Measurements from ENCODE around the gene MAD1L1. TPM values are rescaled to one million over a fixed set of nuclear protein-coding genes. Genes with fewer than 3 reads are reported as not detected.

Gene MAD1L1
- total RNA-seq, 1 experiment from 2014 or later, result 38.5 TPM

DNA sequence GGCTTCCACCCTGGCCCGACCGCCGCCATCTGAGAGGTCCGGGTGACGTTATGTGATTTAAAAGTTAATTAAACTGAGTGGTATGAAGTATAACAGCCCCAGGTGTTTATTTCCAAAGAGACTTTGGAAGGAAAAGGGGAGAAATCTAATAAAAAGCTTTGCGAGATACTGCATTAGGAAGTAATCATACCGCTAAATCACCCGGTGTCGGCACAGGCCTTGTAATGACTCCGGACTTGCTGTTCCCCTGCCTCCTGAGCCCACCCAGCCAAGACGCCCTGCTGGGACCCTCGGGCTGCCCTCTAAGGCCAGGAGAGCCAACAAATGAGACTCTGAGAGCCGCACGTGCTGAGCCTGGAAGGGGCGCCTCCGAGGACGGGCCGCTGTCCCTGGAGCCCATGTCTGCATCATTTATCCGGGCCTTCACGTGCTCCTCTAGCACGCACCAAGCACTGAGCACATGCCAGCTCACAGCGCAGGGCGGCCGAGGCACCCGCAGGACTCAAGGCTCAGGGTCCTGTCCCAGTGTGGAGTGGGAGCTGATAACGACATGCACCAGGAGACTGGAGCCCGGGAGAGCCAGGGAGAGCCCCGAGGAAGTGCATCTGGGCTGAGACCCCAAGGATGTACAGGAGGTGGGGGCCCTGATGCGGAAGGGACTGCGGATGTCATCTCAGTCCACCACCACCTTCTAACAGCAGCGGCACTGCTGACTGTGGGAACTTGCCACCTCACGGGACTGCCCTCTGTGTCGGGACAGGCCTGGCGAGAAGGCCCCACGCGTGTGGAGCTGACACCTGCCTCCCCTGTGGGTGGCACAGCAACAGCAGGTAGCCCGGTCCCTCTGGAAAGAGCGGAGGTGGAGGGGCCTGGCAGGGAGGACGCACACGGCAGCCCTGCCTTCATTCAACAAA is 380.0 kb downstream of the MAD1L1 start:
- ChIA-PET POLR2A (no interaction called here), RAD21 (ENCODE audit: low non-redundant PET in 1 of 2, low total read pairs in 2 of 2, uncharacterized antibody in 2 of 2, unreplicated experiment in 2 of 2) (no interaction called here), CTCF (no interaction called here)
- Histone ChIP-seq H3K4me2 (ENCODE audit: low read length) (no peak overlapping the region), H2AFZ (ENCODE audit: low read depth, low read length, poor library complexity, severe bottlenecking) (no peak overlapping the region), H3K36me3 (ENCODE audit: control insufficient read depth in 1 of 2, insufficient read depth in 2 of 2, low read length in 2 of 2) (no peaks in the 10 kb centered on the region), H3K79me2 (ENCODE audit: insufficient read depth, low read length) (no peaks in the 10 kb centered on the region), H3K27ac (ENCODE audit: low read depth, low read length) (no peak overlapping the region), H3K27me3 (ENCODE audit: insufficient read depth, low read length) (no peaks in the 10 kb centered on the region), H3K9me3 (ENCODE audit: control insufficient read depth in 1 of 2, insufficient read depth in 1 of 2, low read depth in 1 of 2, low read length in 2 of 2) (no peaks in the 10 kb centered on the region), H3K4me1 (ENCODE audit: control insufficient read depth in 1 of 2, insufficient read depth in 2 of 2, low read length in 2 of 2) (no peaks in the 10 kb centered on the region), H3K4me3 (replicated peaks in 1 of 2; ENCODE audit: low read depth in 1 of 2, low read length in 2 of 2) (no peak overlapping the region), H3K9ac (ENCODE audit: low read length) (no peak overlapping the region), H3K9me2 (ENCODE audit: insufficient read depth) (no peaks in the 10 kb centered on the region), H4K20me1 (ENCODE audit: insufficient read depth) (no peaks in the 10 kb centered on the region)
- no TSS peak for BruUV-seq (replicated peaks)
- DNase-seq (ENCODE audit: low read depth, low spot score), result no peak
- ATAC-seq, result no peak
- TF ChIP-seq EZH2phosphoT487 (IDR thresholded peaks at IDR 0.05; ENCODE audit: borderline replicate concordance) (no peak), ZNF274 (IDR thresholded peaks at IDR 0.05; ENCODE audit: low read depth, low read length) (no peak), RAD21 (IDR thresholded peaks at IDR 0.05; ENCODE audit: low read depth) (no peak), SIN3A (IDR thresholded peaks at IDR 0.05; ENCODE audit: low read depth) (no peak), SP1 (IDR thresholded peaks at IDR 0.05; ENCODE audit: low read depth) (no peak), SRF (IDR thresholded peaks at IDR 0.05; ENCODE audit: low read depth) (no peak), CEBPB (IDR thresholded peaks at IDR 0.05; ENCODE audit: low read depth) (no peak), POLR2A (IDR thresholded peaks at IDR 0.05; ENCODE audit: borderline replicate concordance, extremely low read depth, insufficient read depth, insufficient read length) (no peak)
- TF ChIP-seq, protein P1, sequence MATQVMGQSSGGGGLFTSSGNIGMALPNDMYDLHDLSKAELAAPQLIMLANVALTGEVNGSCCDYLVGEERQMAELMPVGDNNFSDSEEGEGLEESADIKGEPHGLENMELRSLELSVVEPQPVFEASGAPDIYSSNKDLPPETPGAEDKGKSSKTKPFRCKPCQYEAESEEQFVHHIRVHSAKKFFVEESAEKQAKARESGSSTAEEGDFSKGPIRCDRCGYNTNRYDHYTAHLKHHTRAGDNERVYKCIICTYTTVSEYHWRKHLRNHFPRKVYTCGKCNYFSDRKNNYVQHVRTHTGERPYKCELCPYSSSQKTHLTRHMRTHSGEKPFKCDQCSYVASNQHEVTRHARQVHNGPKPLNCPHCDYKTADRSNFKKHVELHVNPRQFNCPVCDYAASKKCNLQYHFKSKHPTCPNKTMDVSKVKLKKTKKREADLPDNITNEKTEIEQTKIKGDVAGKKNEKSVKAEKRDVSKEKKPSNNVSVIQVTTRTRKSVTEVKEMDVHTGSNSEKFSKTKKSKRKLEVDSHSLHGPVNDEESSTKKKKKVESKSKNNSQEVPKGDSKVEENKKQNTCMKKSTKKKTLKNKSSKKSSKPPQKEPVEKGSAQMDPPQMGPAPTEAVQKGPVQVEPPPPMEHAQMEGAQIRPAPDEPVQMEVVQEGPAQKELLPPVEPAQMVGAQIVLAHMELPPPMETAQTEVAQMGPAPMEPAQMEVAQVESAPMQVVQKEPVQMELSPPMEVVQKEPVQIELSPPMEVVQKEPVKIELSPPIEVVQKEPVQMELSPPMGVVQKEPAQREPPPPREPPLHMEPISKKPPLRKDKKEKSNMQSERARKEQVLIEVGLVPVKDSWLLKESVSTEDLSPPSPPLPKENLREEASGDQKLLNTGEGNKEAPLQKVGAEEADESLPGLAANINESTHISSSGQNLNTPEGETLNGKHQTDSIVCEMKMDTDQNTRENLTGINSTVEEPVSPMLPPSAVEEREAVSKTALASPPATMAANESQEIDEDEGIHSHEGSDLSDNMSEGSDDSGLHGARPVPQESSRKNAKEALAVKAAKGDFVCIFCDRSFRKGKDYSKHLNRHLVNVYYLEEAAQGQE (IDR thresholded peaks at IDR 0.05; ENCODE audit: low read depth), result no peak
- intact Hi-C loops (cut with micrococcal nuclease), result no loop called here
